OCI-LY3 (cell line): ENCODE measurements around the gene CACNA1C.

ENCODE experiments used
- H2AFZ ChIP-seq: fragments of 200-600, 300-600 bp; shearing (Covaris generic); 2 replicates; pipeline ENCODE4 v1.6.0; 2014; ENCODE audit warnings: antibody characterized with exemption, low read depth, low read length
- H3K27ac ChIP-seq: fragments of 200-600, 300-600 bp; sonication (generic); 2 replicates; pipeline ENCODE4 v1.5.1; 2014; ENCODE audit warnings: mild to moderate bottlenecking, low read length, moderate library complexity, mixed read lengths
- H3K27me3 ChIP-seq: fragments of 200-600, 300-600 bp; sonication (generic); 2 replicates; pipeline ENCODE4 v1.6.1; 2014; ENCODE audit warnings: low read depth, low read length, mixed read lengths
- H3K36me3 ChIP-seq: fragments of 200-600, 300-600 bp; sonication (generic); replicated peaks from 2 replicates; pipeline ENCODE3; 2014; ENCODE audit warnings: low read depth, low read length, mixed read lengths
- H3K4me1 ChIP-seq: fragments of 300-600, 200-600 bp; sonication (generic); 2 replicates; pipeline ENCODE4 v1.6.1; 2014; ENCODE audit warnings: low read length, mixed read lengths
- H3K4me2 ChIP-seq: fragments of 200-600, 300-600 bp; sonication (generic); 2 replicates; pipeline ENCODE4 v1.6.1; 2014; ENCODE audit warnings: low read length, mixed read lengths
- H3K4me3 ChIP-seq: fragments of 300-600, 200-600 bp; sonication (generic); 2 replicates; pipeline ENCODE4 v1.5.1; 2014; ENCODE audit warnings: antibody characterized with exemption, mild to moderate bottlenecking, low read length, moderate library complexity
- H3K79me2 ChIP-seq: fragments of 300-600, 200-600 bp; shearing (Covaris generic); 2 replicates; pipeline ENCODE4 v1.6.1; 2014; ENCODE audit warnings: mild to moderate bottlenecking, low read length, mixed read lengths
- H3K9ac ChIP-seq: fragments of 300-600, 200-600 bp; shearing (Covaris generic); 2 replicates; pipeline ENCODE4 v1.6.0; 2014; ENCODE audit warnings: mild to moderate bottlenecking, low read length, moderate library complexity
- H3K9me3 ChIP-seq: fragments of 200-600, 300-600 bp; shearing (Covaris generic); 2 replicates; pipeline ENCODE4 v1.6.1; 2014; ENCODE audit warnings: low read length, mixed read lengths; ENCODE audit not compliant: insufficient read depth
- H4K20me1 ChIP-seq: fragments of 200-600, 300-600 bp; sonication (generic); 2 replicates; pipeline ENCODE4 v1.6.1; 2016; ENCODE audit warnings: low read length, mixed read lengths; ENCODE audit not compliant: insufficient read depth
- CTCF ChIP-seq: fragments of 200-600, 300-600 bp; sonication (generic); IDR thresholded peaks from 2 replicates; pipeline ENCODE4 v1.5.1; 2014; ENCODE audit warnings: antibody characterized with exemption, low read length, low read depth
- EZH2phosphoT487 ChIP-seq: fragments of 200-600 bp; shearing (Covaris generic); IDR thresholded peaks from 2 replicates; pipeline ENCODE4 v1.6.1; 2018; ENCODE audit warnings: antibody characterized with exemption, mixed run types, low read depth

Gene CACNA1C

GRCh38 chr12:2456122-2456812 lies 403.5 kb downstream of the CACNA1C start:
- no peaks in the 10 kb centered on the region for H3K79me2 ChIP-seq
- TF ChIP-seq CTCF (no peak), EZH2phosphoT487 (no peak)
- H3K9ac ChIP-seq = no peak overlapping the region
- H3K27me3 ChIP-seq = no peaks in the 10 kb centered on the region
- no peak overlapping the region for H3K4me3 ChIP-seq
- no peak overlapping the region for H3K27ac ChIP-seq
- H4K20me1 ChIP-seq = no peaks in the 10 kb centered on the region
- no peaks in the 10 kb centered on the region for H3K36me3 ChIP-seq
- H3K4me2 ChIP-seq = no peak overlapping the region
- H3K4me1 ChIP-seq = peaks cover 35% of the 10 kb centered on the region
- no peak overlapping the region for H2AFZ ChIP-seq
- no peaks in the 10 kb centered on the region for H3K9me3 ChIP-seq

- H3K79me2 ChIP-seq = no peaks in the 10 kb centered on the region
- H2AFZ ChIP-seq = no peak overlapping the region
- no peak for TF ChIP-seq EZH2phosphoT487
- no peak for TF ChIP-seq CTCF
- H3K4me3 ChIP-seq = no peak overlapping the region
- peaks cover 35% of the 10 kb centered on the region for H3K4me1 ChIP-seq
- H3K27ac ChIP-seq = no peak overlapping the region
- no peaks in the 10 kb centered on the region for H3K9me3 ChIP-seq
- no peaks in the 10 kb centered on the region for H4K20me1 ChIP-seq
- H3K27me3 ChIP-seq = no peaks in the 10 kb centered on the region
- no peaks in the 10 kb centered on the region for H3K36me3 ChIP-seq
- no peak overlapping the region for H3K4me2 ChIP-seq
- no peak overlapping the region for H3K9ac ChIP-seq
Measured at GRCh38 chr12:2456813-2457186, 404.0 kb downstream of the CACNA1C start.

GRCh38 chr12:2457215-2457932 lies 404.6 kb downstream of the CACNA1C start:
- H3K79me2 ChIP-seq = no peaks in the 10 kb centered on the region
- no peak overlapping the region for H3K9ac ChIP-seq
- H3K4me1 ChIP-seq = peaks cover 35% of the 10 kb centered on the region
- H4K20me1 ChIP-seq = no peaks in the 10 kb centered on the region
- no peak overlapping the region for H3K4me3 ChIP-seq
- H3K4me2 ChIP-seq = no peak overlapping the region
- no peaks in the 10 kb centered on the region for H3K9me3 ChIP-seq
- no peak overlapping the region for H3K27ac ChIP-seq
- no peak overlapping the region for H2AFZ ChIP-seq
- TF ChIP-seq EZH2phosphoT487 (no peak), CTCF (no peak)
- no peaks in the 10 kb centered on the region for H3K27me3 ChIP-seq
- no peaks in the 10 kb centered on the region for H3K36me3 ChIP-seq

GRCh38 chr12:2457933-2458414 lies 405.2 kb downstream of the CACNA1C start:
- peaks cover 35% of the 10 kb centered on the region for H3K4me1 ChIP-seq
- no peak overlapping the region for H3K4me2 ChIP-seq
- no peaks in the 10 kb centered on the region for H3K27me3 ChIP-seq
- no peak overlapping the region for H3K27ac ChIP-seq
- no peak for TF ChIP-seq EZH2phosphoT487
- no peak for TF ChIP-seq CTCF
- no peaks in the 10 kb centered on the region for H4K20me1 ChIP-seq
- H3K36me3 ChIP-seq = no peaks in the 10 kb centered on the region
- no peak overlapping the region for H3K4me3 ChIP-seq
- H2AFZ ChIP-seq = no peak overlapping the region
- no peaks in the 10 kb centered on the region for H3K9me3 ChIP-seq
- H3K79me2 ChIP-seq = no peaks in the 10 kb centered on the region
- H3K9ac ChIP-seq = no peak overlapping the region
